HCT116 (cell line): ENCODE data around the gene VWA5B1. TPM values are rescaled to one million over a fixed set of nuclear protein-coding genes. Genes with fewer than 3 reads are reported as not detected.

Experiments
- ATAC-seq: fragments of 200-7000 bp; cut with Tn5 transposase; 2 replicates; pipeline ENCODE4 v1.9.1; 2020; ENCODE audit warnings: mild to moderate bottlenecking, moderate library complexity
- BruUV-seq: library from RNA; stranded (reverse); fragments of 400-500 nt; replicated peaks from 2 replicates; lab custom pipeline; 2021; lab: Mats Ljungman, UMichigan
- CTCF ChIA-PET: fragments of 300-600 bp; sonication (Branson Sonifier 250); formaldehyde crosslinking; loops from one replicate; lab custom pipeline; 2021; ENCODE audit warnings: antibody characterized with exemption; lab: Charles Lee
- POLR2A ChIA-PET: fragments of 300-600, 350-600 bp; sonication (Branson Sonifier 250); formaldehyde crosslinking; loops from one replicate; lab custom pipeline; 2021; ENCODE audit warnings: antibody characterized with exemption; lab: Charles Lee
- RAD21 ChIA-PET, 2 experiments: fragments of 300-600 bp; sonication (Branson Sonifier 250); formaldehyde crosslinking; loops; one replicate each; lab custom pipeline; 2023; ENCODE audit warnings: low total read pairs in 2 of 2; ENCODE audit not compliant: uncharacterized antibody in 2 of 2, unreplicated experiment in 2 of 2, low non-redundant PET in 1 of 2; lab: Charles Lee
- DNase-seq: peaks from one replicate; pipeline ENCODE4 v3.0.0-alpha.2; 2010; ENCODE audit warnings: low read depth, low spot score
- H2AFZ ChIP-seq: fragments of 200-600 bp; shearing (Covaris generic), sonication (generic); 2 replicates; pipeline ENCODE4 v1.6.1; 2017; ENCODE audit warnings: low read depth, mixed run types, mixed read lengths, antibody characterized with exemption, low read length; ENCODE audit not compliant: poor library complexity, severe bottlenecking
- H3K27ac ChIP-seq: 2 replicates; pipeline ENCODE4 v1.5.1; 2012; ENCODE audit warnings: low read depth, low read length
- H3K27me3 ChIP-seq: fragments of 200-600 bp; sonication (generic); 2 replicates; pipeline ENCODE4 v1.6.1; 2016; ENCODE audit warnings: mixed run types, low read length, mixed read lengths; ENCODE audit not compliant: insufficient read depth
- H3K36me3 ChIP-seq, 2 experiments: fragments of 200-500 bp in 1 of 2; fragments of 200-600 bp in 1 of 2; sonication (Bioruptor generic) in 1 of 2; sonication (generic) in 1 of 2; 2 replicates each; pipeline versions ENCODE4 v1.5.1 to v1.6.1; 2014 to 2016; ENCODE audit warnings: low read length in 2 of 2, inconsistent platforms in 1 of 2, mixed read lengths in 1 of 2, mixed run types in 1 of 2; ENCODE audit not compliant: insufficient read depth in 2 of 2, control insufficient read depth in 1 of 2
- H3K4me1 ChIP-seq, 2 experiments: fragments of 200-600 bp in 1 of 2; sonication (generic) in 1 of 2; 2 replicates each; pipeline versions ENCODE4 v1.5.1 to v1.6.1; 2012 to 2017; ENCODE audit warnings: low read length in 2 of 2, inconsistent platforms in 1 of 2, mild to moderate bottlenecking in 1 of 2, mixed read lengths in 1 of 2, mixed run types in 1 of 2, moderate library complexity in 1 of 2; ENCODE audit not compliant: insufficient read depth in 2 of 2, control insufficient read depth in 1 of 2
- H3K4me2 ChIP-seq: fragments of 200-600 bp; sonication (generic); 2 replicates; pipeline ENCODE4 v1.6.1; 2017; ENCODE audit warnings: mixed run types, low read length, mixed read lengths
- H3K4me3 ChIP-seq, 2 experiments: fragments of 200-600 bp in 1 of 2; sonication (generic) in 1 of 2; replicated peaks in 1 of 2; 2 replicates each; pipeline ENCODE4 v1.5.1; 2011 to 2016; ENCODE audit warnings: low read length in 2 of 2, control low read depth in 1 of 2, low read depth in 1 of 2, mild to moderate bottlenecking in 1 of 2, mixed read lengths in 1 of 2, mixed run types in 1 of 2
- H3K79me2 ChIP-seq: fragments of 200-600 bp; sonication (generic); 2 replicates; pipeline ENCODE4 v1.6.1; 2017; ENCODE audit warnings: mild to moderate bottlenecking, mixed run types, low read length, moderate library complexity, mixed read lengths; ENCODE audit not compliant: insufficient read depth
- H3K9ac ChIP-seq: fragments of 200-600 bp; sonication (generic); 2 replicates; pipeline ENCODE4 v1.6.1; 2016; ENCODE audit warnings: low read length, mixed read lengths
- H3K9me2 ChIP-seq: fragments of 200-600 bp; sonication (generic), shearing (Covaris generic); 2 replicates; pipeline ENCODE4 v1.6.1; 2017; ENCODE audit warnings: mixed run types, mild to moderate bottlenecking, moderate library complexity; ENCODE audit not compliant: insufficient read depth
- H3K9me3 ChIP-seq, 2 experiments: fragments of 200-500 bp in 1 of 2; fragments of 200-600 bp in 1 of 2; sonication (Bioruptor generic) in 1 of 2; sonication (generic) in 1 of 2; 2 replicates each; pipeline ENCODE4 v1.6.1; 2014 to 2017; ENCODE audit warnings: low read length in 2 of 2, mixed read lengths in 2 of 2, inconsistent platforms in 1 of 2, low read depth in 1 of 2, mild to moderate bottlenecking in 1 of 2, mixed run types in 1 of 2, moderate library complexity in 1 of 2; ENCODE audit not compliant: control insufficient read depth in 1 of 2, insufficient read depth in 1 of 2
- H4K20me1 ChIP-seq: fragments of 200-600 bp; sonication (generic), shearing (Covaris generic); 2 replicates; pipeline ENCODE4 v1.6.1; 2017; ENCODE audit warnings: mixed run types, mild to moderate bottlenecking, moderate library complexity; ENCODE audit not compliant: insufficient read depth
- FOSL1 ChIP-seq: IDR thresholded peaks from 2 replicates; pipeline ENCODE4 v1.6.1; 2012; ENCODE audit warnings: low read depth
- POLR2AphosphoS5 ChIP-seq: IDR thresholded peaks from 2 replicates; pipeline ENCODE4 v1.6.1; 2011; ENCODE audit warnings: mild to moderate bottlenecking, low read depth, low read length, moderate library complexity
- RAD21 ChIP-seq: IDR thresholded peaks from 2 replicates; pipeline ENCODE4 v1.6.1; 2012; ENCODE audit warnings: low read depth, mild to moderate bottlenecking
- SP1 ChIP-seq: IDR thresholded peaks from 2 replicates; pipeline ENCODE4 v1.6.1; 2012; ENCODE audit warnings: low read depth
- SRF ChIP-seq: IDR thresholded peaks from 2 replicates; pipeline ENCODE4 v1.6.1; 2012; ENCODE audit warnings: low read depth
- TCF7L2 ChIP-seq: IDR thresholded peaks from 2 replicates; pipeline ENCODE4 v1.7.0; 2011; ENCODE audit warnings: borderline replicate concordance, inconsistent platforms; ENCODE audit not compliant: insufficient read depth, insufficient read length; ENCODE audit errors: extremely low read depth
- intact Hi-C: fragments of 100-400 bp; cut with micrococcal nuclease; formaldehyde crosslinking; loops from 2 replicates; pipeline ENCODE4 v1.10.0; 2022
- total RNA-seq: library from RNA; stranded (reverse); gene quantifications from one replicate; pipeline ENCODE4 v1.2.1, GENCODE V29; 2021; ENCODE audit not compliant: unreplicated experiment
- TF ChIP-seq, protein P1 (sequence below): IDR thresholded peaks from 2 replicates; pipeline ENCODE4 v1.6.1; 2012
- TF ChIP-seq, protein P2 (sequence below), 3 experiments: fragments of 200-600 bp in 1 of 3; sonication (generic) in 1 of 3; IDR thresholded peaks in 2 of 3; conservative IDR thresholded peaks in 1 of 3; 2 replicates each; pipeline ENCODE4 v1.5.1; 2012 to 2017; ENCODE audit warnings: low read depth in 2 of 3, low read length in 2 of 3, antibody characterized with exemption in 1 of 3, borderline replicate concordance in 1 of 3, control low read depth in 1 of 3, mild to moderate bottlenecking in 1 of 3, mixed read lengths in 1 of 3, mixed run types in 1 of 3, moderate library complexity in 1 of 3; ENCODE audit not compliant: insufficient read depth in 1 of 3

The VWA5B1 gene
- total RNA-seq, 1 experiment from 2014 or later = not detected

DNA sequence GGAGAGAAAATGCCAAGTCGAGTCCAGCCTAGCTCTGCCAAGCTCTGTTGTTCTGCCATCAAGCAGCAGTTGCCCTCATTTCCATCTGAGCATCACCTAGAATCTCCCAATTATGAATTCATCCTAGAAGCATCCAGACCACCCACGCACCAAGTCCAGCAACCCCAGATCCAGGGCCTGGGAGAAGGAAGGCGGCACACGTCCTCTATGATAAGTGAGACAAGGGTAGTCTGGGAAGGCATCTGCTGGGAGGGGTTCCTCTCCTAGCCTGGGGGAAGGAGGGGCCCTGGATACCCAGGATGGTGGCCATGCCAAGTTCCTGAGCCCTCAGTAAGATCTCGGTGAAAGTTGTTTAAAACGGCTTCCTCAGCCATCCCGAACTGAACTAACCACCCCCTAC lies 70.7 kb downstream of the VWA5B1 start:
- Histone ChIP-seq H3K9me2 (no peaks in the 10 kb centered on the region), H3K9ac (no peak overlapping the region), H3K27me3 (no peaks in the 10 kb centered on the region), H3K79me2 (no peaks in the 10 kb centered on the region), H3K27ac (no peak overlapping the region), H2AFZ (no peak overlapping the region), H3K9me3 (no peaks in the 10 kb centered on the region), H3K4me2 (no peak overlapping the region), H3K36me3 (no peaks in the 10 kb centered on the region), H3K4me3 (no peak overlapping the region), H4K20me1 (no peaks in the 10 kb centered on the region)
- ATAC-seq (no peak), DNase-seq (no peak)
- BruUV-seq = no TSS peak
- RAD21 ChIA-PET = interaction anchor here in 1 of 2 experiments (0.7 kb wide), 1 partner anchor 148 kb away, joined by 4 read pairs; no protein-coding TSS in a partner anchor
- POLR2A ChIA-PET = no interaction called here
- CTCF ChIA-PET = interaction anchor here (0.7 to 3.9 kb wide), 21 partner anchors 8 to 149 kb away, joined by 3 to 35 read pairs (median 5); no protein-coding TSS in a partner anchor
- intact Hi-C loops = loop anchor here (5.0 to 10.0 kb wide), 2 partner anchors 71 to 147 kb away; no protein-coding TSS in a partner anchor
- TF ChIP-seq TCF7L2 (no peak), SRF (no peak), FOSL1 (no peak), SP1 (no peak)
- TF ChIP-seq, protein P1, sequence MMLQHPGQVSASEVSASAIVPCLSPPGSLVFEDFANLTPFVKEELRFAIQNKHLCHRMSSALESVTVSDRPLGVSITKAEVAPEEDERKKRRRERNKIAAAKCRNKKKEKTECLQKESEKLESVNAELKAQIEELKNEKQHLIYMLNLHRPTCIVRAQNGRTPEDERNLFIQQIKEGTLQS = no peak
- TF ChIP-seq, all 23 proteins: peak for 0
- H3K4me1 ChIP-seq = peaks cover 13 to 19% of the 10 kb centered on the region in 2 experiments; a peak in 3 of 4 replicates

DNA sequence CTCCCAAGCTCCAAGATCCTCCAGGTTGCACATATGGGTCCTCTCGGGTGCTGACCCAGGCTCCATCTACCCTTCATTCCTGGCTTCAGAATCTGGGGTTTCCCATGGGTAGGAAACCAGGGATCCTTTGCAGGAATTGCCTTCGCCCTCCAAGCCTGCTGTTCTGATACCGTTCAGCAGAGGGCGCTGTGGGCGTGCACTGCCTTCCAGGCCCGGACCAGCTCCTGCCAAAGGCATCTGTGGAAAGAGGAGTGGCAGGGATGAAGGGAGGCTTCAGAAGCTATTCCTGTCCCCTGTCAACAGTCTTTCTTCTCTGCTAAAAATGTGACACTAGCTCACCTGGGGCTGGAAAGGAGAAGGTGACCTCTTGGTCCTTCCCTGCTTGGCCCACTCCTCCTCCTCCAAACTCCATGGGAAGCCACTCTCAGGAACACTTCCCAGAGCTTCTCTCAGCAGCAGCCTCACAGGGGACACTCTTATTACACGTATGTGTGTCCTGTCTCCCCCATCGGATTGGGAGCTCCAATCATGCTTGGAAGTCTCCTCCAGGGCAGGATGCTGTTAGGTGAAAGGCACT lies 71.2 kb downstream of the VWA5B1 start:
- no peaks in the 10 kb centered on the region for H3K27me3 ChIP-seq
- no peaks in the 10 kb centered on the region for H3K36me3 ChIP-seq
- DNase-seq (peak; percentile 42), ATAC-seq (peak; percentile 84)
- H2AFZ ChIP-seq = peak overlapping the region; percentile 66
- RAD21 ChIA-PET = no interaction called here
- no TSS peak for BruUV-seq
- H3K9ac ChIP-seq = no peak overlapping the region
- no peaks in the 10 kb centered on the region for H3K9me3 ChIP-seq
- TF ChIP-seq RAD21 (peak; percentile 93), POLR2AphosphoS5 (no peak)
- TF ChIP-seq, protein P2, sequence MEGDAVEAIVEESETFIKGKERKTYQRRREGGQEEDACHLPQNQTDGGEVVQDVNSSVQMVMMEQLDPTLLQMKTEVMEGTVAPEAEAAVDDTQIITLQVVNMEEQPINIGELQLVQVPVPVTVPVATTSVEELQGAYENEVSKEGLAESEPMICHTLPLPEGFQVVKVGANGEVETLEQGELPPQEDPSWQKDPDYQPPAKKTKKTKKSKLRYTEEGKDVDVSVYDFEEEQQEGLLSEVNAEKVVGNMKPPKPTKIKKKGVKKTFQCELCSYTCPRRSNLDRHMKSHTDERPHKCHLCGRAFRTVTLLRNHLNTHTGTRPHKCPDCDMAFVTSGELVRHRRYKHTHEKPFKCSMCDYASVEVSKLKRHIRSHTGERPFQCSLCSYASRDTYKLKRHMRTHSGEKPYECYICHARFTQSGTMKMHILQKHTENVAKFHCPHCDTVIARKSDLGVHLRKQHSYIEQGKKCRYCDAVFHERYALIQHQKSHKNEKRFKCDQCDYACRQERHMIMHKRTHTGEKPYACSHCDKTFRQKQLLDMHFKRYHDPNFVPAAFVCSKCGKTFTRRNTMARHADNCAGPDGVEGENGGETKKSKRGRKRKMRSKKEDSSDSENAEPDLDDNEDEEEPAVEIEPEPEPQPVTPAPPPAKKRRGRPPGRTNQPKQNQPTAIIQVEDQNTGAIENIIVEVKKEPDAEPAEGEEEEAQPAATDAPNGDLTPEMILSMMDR (IDR thresholded peaks at IDR 0.05 in 2 of 3, conservative IDR thresholded peaks at IDR 0.05 in 1 of 3; ENCODE audit: borderline replicate concordance in 1 of 3, insufficient read depth in 1 of 3, low read depth in 2 of 3, low read length in 2 of 3) = peak; percentile 84 to 96 (median 96)
- TF ChIP-seq, all 23 proteins: peak for 2
- POLR2A ChIA-PET = no interaction called here
- Histone ChIP-seq H3K4me2 (no peak overlapping the region), H3K9me2 (no peaks in the 10 kb centered on the region), H3K4me3 (no peak overlapping the region), H3K4me1 (peaks cover 13 to 19% of the 10 kb centered on the region in 2 experiments; a peak in 3 of 4 replicates), H3K79me2 (no peaks in the 10 kb centered on the region), H4K20me1 (no peaks in the 10 kb centered on the region), H3K27ac (no peak overlapping the region)
- intact Hi-C loops = loop anchor here (1.0 to 10.0 kb wide), 3 partner anchors 70 to 147 kb away; no protein-coding TSS in a partner anchor
- CTCF ChIA-PET = interaction anchor here (0.6 to 3.9 kb wide), 22 partner anchors 8 to 1839 kb away, joined by 3 to 35 read pairs (median 5); no protein-coding TSS in a partner anchor
